ENCODE results near the gene PLA2G2F. TPM values are rescaled to one million over a fixed set of nuclear protein-coding genes. Genes with fewer than 3 reads are reported as not detected.

Gene PLA2G2F
- total RNA-seq, 4 donors from 2014 or later = 0.32 TPM; not detected in 3

GRCh38 chr1:20107796-20108195 is 31.3 kb upstream of the PLA2G2F start:
- no peaks in the 10 kb centered on the region for H3K27me3 ChIP-seq
- no peak overlapping the region for H3K4me3 ChIP-seq
- no peak overlapping the region for H3K27ac ChIP-seq
- no peaks in the 10 kb centered on the region for H3K9me3 ChIP-seq
- DNase-seq = no peak
- WGBS, 2 donors (ENCODE audit: low coverage in 1 of 2) = 69% methylated on average over 4 of the region's 4 CpGs; no CpG with 5 or more reads in 1 of the 2 donors
- H3K36me3 ChIP-seq = no peaks in the 10 kb centered on the region
- no peaks in the 10 kb centered on the region for H3K4me1 ChIP-seq
- intact Hi-C loops (cut with DNase I; ENCODE audit: low total_unique reads) (no loop called here), in situ Hi-C loops (cut with MboI; ENCODE audit: low pct_ligation_motif_present in 1 of 4, low pct_unique_long_range_greater_than_20kb in 1 of 4, low sequenced_read_pairs in 3 of 4) (no loop called here)
- TF ChIP-seq POLR2AphosphoS5 (IDR thresholded peaks at IDR 0.05) = no peak
- no peak for TF ChIP-seq EP300 (IDR thresholded peaks at IDR 0.05; ENCODE audit: low read depth)
- no peak for TF ChIP-seq POLR2A (IDR thresholded peaks at IDR 0.05)
- no peak for TF ChIP-seq CTCF (IDR thresholded peaks at IDR 0.05)

GRCh38 chr1:20108366-20109123 is 30.6 kb upstream of the PLA2G2F start:
- Histone ChIP-seq H3K4me1 (no peaks in the 10 kb centered on the region), H3K36me3 (no peaks in the 10 kb centered on the region), H3K27ac (no peak overlapping the region), H3K4me3 (no peak overlapping the region), H3K9me3 (no peaks in the 10 kb centered on the region), H3K27me3 (no peaks in the 10 kb centered on the region)
- WGBS, 2 donors (ENCODE audit: low coverage in 1 of 2) = 69 to 71% methylated on average over 1 to 5 of the region's 5 CpGs
- intact Hi-C loops (cut with DNase I; ENCODE audit: low total_unique reads) = no loop called here
- in situ Hi-C loops (cut with MboI; ENCODE audit: low pct_ligation_motif_present in 1 of 4, low pct_unique_long_range_greater_than_20kb in 1 of 4, low sequenced_read_pairs in 3 of 4) = no loop called here
- no peak for DNase-seq
- TF ChIP-seq CTCF (IDR thresholded peaks at IDR 0.05) (no peak), EP300 (IDR thresholded peaks at IDR 0.05; ENCODE audit: low read depth) (no peak)

- intact Hi-C loops (cut with DNase I; ENCODE audit: low total_unique reads) = no loop called here
- Histone ChIP-seq H3K4me3 (no peak overlapping the region), H3K27me3 (no peaks in the 10 kb centered on the region), H3K36me3 (no peaks in the 10 kb centered on the region), H3K27ac (no peak overlapping the region), H3K4me1 (no peaks in the 10 kb centered on the region), H3K9me3 (no peaks in the 10 kb centered on the region)
- TF ChIP-seq EP300 (IDR thresholded peaks at IDR 0.05; ENCODE audit: low read depth) (no peak), POLR2A (IDR thresholded peaks at IDR 0.05) (no peak), POLR2AphosphoS5 (IDR thresholded peaks at IDR 0.05) (no peak), CTCF (IDR thresholded peaks at IDR 0.05) (no peak)
- in situ Hi-C loops (cut with MboI; ENCODE audit: low pct_ligation_motif_present in 1 of 4, low pct_unique_long_range_greater_than_20kb in 1 of 4, low sequenced_read_pairs in 3 of 4) = no loop called here
- no peak for DNase-seq
- WGBS, 2 donors (ENCODE audit: low coverage in 1 of 2) = 64% methylated on average over 4 of the region's 4 CpGs; no CpG with 5 or more reads in 1 of the 2 donors
Measured at GRCh38 chr1:20109223-20109856, 29.8 kb upstream of the PLA2G2F start.

- H3K4me1 ChIP-seq = no peaks in the 10 kb centered on the region
- WGBS, 2 donors (ENCODE audit: low coverage in 1 of 2) = 61 to 70% methylated on average over 4 to 12 of the region's 12 CpGs
- no peaks in the 10 kb centered on the region for H3K36me3 ChIP-seq
- H3K27ac ChIP-seq = peak overlapping the region in 3 of 4 donors; percentile 26 to 41 (median 32)
- intact Hi-C loops (cut with DNase I; ENCODE audit: low total_unique reads) = no loop called here
- DNase-seq = no peak
- no peak overlapping the region for H3K4me3 ChIP-seq
- in situ Hi-C loops (cut with MboI; ENCODE audit: low pct_ligation_motif_present in 1 of 4, low pct_unique_long_range_greater_than_20kb in 1 of 4, low sequenced_read_pairs in 3 of 4) = no loop called here
- H3K9me3 ChIP-seq = no peaks in the 10 kb centered on the region
- no peaks in the 10 kb centered on the region for H3K27me3 ChIP-seq
- TF ChIP-seq CTCF (IDR thresholded peaks at IDR 0.05) (no peak), POLR2AphosphoS5 (IDR thresholded peaks at IDR 0.05) (peak in 2 of 3 donors; percentile 20 to 62)
Measured at GRCh38 chr1:20110679-20111078, 28.4 kb upstream of the PLA2G2F start.

All from transverse colon (tissue), 4 donors.